HG03558 (cell line): Measurements from ENCODE around the gene RTP3.

Source experiments
- ATAC-seq: cut with Tn5 transposase; IDR thresholded peaks from one replicate; pipeline ENCODE4 v1.9.1; 2021; ENCODE audit warnings: moderate number of reproducible peaks; ENCODE audit not compliant: unreplicated experiment; ENCODE audit errors: extremely low read depth

RTP3 gene

GRCh38 chr3:46497556-46498265 is at the start of gene RTP3:
RTP3 (plus strand) TSS chr3:46497976; CDS start chr3:46498063, 87 bp downstream.
- ATAC-seq = no peak

DNA sequence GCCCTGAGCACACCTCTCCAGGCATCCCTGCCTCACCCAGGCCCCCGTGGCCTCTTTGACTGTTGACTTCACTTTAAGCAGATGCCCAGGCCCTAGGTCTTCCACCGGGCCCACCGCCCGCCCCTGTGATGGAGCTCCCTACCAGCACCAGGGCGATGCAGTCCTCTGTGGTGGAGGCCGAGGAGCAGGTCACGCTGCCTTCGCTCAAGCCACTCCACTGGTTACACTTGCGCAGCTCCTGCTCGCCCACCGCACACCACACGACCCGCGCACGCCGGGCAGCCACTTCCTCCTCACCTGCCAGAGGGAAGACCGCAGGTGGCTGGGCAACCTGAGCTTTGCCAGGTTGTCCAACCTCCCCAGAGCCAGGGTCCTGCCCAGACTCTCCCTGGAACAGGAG is 49.1 kb upstream of the RTP3 start:
- ATAC-seq = no peak

- ATAC-seq = no peak
These were observed 47.8 kb upstream of the RTP3 start for GRCh38 chr3:46449755-46450552.

- no peak for ATAC-seq
These were observed 44.1 kb upstream of the RTP3 start for GRCh38 chr3:46453526-46454208.

DNA sequence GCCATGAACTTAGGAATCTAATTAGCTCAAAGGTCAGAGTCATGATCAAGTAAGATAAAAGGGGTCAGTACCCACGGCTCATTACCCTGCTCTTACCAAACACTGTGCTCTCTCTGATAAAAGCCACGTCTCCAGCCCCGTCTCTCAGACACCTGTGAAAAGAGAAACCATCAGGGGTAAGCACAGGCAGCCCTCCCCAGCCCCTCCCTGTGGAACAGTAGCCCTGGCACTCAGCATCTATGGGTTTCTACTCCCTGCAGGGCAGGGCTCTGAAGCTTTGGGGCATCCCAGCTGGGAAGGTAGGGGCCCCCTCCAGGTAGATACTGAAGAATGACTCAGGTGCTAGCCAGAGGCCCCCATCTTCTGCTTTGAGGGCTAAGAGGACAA is 43.6 kb upstream of the RTP3 start:
- no peak for ATAC-seq

DNA sequence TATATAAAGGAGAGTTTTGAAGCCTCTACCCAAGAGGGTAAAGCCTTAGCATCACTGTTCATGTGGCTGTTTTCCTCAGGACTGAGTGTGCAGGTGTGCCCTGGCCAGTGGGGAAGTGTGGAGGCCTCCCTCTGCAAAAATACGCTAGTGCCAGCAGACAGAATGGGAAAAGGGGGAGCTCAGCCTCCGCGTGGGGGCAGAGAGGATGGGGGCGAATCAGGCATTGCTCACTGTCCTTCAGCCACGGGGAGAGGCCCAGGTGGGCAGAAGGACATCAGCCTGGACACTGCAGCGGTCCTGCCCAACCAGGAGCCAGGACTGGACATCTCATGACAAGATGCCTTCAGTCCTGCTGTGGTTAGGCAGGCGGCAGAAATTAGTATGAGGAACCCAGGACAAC is 43.2 kb upstream of the RTP3 start:
- no peak for ATAC-seq

GRCh38 chr3:46455231-46456115 is 42.3 kb upstream of the RTP3 start:
- ATAC-seq = no peak

- no peak for ATAC-seq
These were observed 41.7 kb upstream of the RTP3 start for GRCh38 chr3:46456118-46456517.

DNA sequence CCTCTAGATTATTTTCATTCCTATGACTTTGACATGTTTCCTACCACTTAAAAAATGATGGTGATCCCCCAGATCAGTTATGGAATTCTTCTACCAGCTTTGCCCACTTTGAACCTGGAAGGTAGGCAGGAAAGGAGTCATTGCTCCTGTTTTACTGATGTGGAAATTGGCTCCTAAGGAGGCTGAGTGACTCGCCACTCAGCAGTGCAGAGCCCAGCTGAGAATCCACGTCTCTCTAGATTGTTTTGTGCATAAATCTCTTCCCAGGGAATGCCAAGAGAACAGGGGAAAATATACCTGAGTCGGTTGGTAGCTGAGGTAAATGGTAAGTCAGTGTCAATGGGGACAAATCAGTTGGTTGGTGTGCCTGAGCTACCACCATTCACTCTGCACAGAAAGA is 37.7 kb upstream of the RTP3 start:
- no peak for ATAC-seq

DNA sequence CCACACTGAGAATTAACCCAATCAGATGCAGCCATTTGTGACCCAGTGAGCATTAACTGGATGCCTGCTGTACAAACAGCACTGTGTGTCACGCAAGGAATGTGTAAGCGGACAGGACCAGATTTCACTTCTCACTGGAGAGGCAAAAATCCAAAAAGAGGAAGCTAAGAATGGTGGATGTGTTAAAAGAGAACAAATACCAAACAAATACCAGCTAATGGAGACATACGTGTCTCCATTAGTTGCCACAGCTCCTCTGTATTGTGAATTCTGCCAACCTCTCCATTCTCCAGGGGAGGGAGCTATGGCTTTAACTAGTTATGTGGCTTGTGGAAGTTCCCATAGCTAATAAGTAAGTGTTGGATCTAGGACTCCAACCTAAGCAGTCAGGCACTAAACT is 35.7 kb upstream of the RTP3 start:
- no peak for ATAC-seq

- no peak for ATAC-seq
These were observed 35.3 kb upstream of the RTP3 start for GRCh38 chr3:46462511-46462910.

DNA sequence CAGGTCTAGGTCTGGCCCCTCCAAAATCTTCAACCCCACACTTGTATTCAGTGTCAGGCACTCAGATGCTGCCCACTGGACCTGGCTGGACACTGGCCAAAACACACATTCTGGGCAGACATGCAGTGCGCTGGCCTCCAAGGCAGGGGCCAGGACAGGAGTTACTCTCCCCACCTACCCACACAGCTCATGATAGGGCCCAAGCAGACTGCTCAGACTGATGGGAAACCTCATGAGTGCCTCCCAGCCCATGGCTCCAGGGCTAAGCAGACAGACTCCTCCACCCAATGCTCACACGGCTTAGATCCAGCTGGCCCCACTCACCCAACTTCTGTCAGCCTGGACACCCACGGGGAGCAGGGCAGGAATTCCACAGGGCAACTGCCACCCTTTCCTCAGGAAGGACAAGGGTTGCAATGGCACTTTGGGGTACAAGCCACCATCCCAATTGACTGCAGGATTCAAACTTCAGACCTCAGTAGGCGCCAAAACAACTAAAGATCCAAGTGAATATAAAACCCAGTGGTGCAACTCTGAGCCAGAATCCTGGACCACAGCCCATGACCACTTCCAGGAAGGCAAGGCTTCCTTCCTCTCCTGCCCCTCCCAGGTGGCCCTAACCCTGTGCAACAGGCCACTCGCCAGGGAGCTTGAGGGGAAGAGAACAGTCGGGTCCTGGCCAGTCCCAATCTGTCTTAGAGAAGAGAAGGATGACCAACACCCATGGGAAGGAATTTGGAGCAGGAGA is 34.5 kb upstream of the RTP3 start:
- ATAC-seq = no peak

- no peak for ATAC-seq
These were observed 33.9 kb upstream of the RTP3 start for GRCh38 chr3:46463868-46464241.

DNA sequence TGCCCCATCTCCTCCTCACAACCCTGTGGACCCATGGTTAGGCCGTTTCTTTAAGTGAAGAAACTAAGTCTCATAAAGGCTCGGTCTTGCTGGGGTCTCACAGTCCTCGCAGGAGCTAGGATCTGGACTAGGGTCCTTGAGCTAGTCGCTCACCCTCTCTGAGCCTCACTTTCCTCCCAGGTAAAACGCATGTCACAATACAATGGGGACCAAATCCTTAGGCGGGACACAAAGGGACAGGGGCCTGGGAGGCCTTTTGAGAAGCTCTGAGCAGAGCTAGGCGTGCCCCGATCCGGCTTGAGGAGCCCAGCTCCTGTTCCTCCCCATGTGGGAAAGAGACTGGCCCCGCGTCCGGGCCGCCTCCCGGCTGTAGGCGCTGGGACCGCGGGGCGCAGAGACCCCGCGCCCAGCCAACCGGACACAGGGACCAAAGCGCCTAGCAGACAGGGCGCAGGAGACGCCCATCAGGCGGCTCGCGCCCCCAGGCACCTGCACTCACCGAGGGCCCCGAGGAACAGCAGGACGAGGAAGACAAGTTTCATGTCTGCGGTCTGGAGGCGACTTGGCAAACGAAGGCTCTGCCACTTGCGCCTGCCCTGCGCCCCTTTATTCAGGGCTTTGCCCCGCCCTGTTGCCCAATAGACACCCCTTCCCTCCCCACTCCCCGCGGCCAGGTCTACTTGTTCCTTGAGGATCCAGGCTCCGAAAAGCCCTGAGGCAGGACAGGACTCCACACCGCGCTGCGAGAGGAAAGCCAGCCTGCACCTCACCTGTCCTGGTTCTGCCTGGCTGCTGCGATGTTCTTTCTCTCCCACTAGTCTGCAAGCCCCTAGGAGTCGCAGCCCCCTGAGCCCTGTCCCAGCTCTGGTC is 33.2 kb upstream of the RTP3 start, which contains the start of gene LTF:
TSS of gene LTF (minus strand) at position 580 of the 870 bp plus-strand sequence. CDS start at position 542, 38 bp downstream.
- no peak for ATAC-seq

DNA sequence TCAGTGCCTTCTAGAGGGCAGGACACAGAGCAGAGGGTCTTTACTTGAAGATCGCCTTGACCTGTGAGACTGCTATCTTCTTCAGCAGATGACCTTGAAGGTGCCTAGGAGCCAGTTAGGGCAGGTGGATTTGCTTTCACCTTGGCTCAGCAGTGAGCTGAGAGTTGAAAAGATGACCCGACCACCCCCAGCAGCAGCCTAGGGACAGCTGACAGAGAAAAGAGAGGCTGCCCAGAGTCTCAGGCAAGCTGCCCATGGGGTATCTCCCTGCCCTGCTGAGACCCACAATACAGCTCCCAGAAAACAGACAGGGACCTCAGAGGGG is 32.6 kb upstream of the RTP3 start:
- no peak for ATAC-seq

GRCh38 chr3:46466273-46466672 is 31.5 kb upstream of the RTP3 start:
- ATAC-seq = no peak

DNA sequence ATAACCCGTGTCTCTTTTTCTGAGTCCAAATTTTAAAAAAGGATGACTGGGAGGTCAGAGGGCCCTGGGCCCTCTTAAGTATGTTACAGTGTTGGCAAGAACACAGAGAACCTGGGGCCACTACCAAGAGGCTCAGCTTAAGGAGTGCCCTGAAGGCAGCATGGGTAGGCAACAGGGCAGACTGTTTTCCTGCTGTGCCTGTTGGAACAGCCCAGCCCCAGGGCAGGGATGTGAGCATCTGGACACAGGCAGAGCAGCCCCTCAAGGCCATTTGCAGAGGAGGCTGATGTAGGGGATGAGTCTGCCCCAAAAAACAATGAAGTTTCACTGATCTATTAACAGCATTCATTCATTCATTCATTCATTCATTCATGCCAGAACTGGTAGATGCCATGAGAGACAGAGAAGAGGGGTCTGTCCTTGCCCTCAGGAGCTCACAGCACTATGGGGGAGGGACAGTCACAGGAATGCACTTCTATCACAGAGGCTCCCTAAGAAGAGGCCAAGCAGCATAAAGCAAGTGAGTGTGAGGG is 30.8 kb upstream of the RTP3 start:
- ATAC-seq = no peak

DNA sequence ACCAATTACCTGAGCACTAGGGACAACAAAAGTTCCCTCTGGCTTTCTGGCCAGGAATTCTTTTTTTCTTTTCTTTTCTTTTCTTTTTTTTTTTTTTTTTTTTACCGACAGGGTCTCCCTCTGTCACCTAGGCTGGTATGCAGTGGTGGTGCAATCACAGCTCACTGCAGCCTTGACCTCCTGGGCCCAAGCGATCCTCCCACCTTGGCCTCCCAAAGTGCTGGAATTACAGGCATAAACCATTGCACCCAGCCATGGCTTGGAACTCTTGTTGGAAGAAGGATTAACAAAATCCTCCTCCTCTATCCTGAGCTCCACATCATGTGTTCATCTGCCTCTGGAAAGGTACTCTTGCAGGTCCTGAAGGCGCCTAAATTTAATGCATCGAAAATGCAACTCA is 30.2 kb upstream of the RTP3 start:
- no peak for ATAC-seq
